ENCODE results near the gene TCF3.
A peak's percentile ranks its signal among the peaks of the same experiment; 100 is the strongest.
"Not testable (repeated sequence)": the region's sequence is repeated elsewhere in the genome, so short reads cannot be mapped to it uniquely, and the experiment has no call there.

TCF3 gene

GRCh38 chr19:1672769-1673644 is 20.6 kb upstream of the TCF3 start:
- DNase-seq = no peak

GRCh38 chr19:1672038-1672768 is 19.8 kb upstream of the TCF3 start:
- peak; percentile 62 to 65 for DNase-seq

DNA sequence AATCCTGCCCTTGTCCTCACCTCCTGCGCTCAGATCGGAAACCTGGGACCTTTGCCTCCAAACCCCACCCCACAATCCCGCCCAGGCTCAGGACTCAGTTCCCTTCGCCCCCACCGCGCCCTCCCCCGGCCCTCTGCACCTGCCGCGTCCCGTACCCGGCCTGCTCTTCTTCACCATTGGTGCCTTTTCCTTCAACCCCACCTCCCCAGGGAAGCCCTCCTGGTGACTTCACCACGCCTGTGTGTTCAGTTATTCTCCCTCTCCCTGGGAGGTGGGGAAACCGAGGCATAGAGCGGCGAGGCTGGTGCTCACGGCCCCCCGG is 19.3 kb upstream of the TCF3 start:
- DNase-seq = no peak

- DNase-seq = not testable (repeated sequence)
Measured at GRCh38 chr19:1670747-1671146, 18.3 kb upstream of the TCF3 start.

- no peak for DNase-seq
Measured at GRCh38 chr19:1668486-1669270, 16.3 kb upstream of the TCF3 start.

DNA sequence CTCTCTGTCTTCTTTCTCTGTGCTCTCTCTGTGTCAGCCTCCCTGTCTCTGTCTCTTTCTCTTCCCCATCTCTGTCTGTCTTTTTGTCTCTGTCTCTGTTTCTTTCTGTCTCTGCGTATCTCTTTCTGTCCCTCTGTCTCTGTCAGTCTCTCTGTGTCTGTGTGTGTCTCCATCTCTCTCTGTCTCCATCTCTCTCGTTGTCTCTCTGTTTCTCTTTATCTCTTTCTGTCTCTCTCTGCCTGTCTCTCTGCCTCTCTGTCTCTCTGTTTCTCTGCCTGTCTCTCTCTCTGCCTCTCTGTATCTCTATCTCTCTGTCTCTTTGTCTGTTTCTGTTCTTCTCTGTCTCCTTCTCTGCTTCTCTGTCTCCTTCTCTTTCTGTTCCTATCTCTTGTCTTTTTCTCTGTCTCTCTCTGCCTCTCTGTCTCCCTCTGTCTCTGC is 15.7 kb upstream of the TCF3 start:
- no peak for DNase-seq

- DNase-seq = no peak
Measured at GRCh38 chr19:1665565-1666047, 13.2 kb upstream of the TCF3 start.

DNA sequence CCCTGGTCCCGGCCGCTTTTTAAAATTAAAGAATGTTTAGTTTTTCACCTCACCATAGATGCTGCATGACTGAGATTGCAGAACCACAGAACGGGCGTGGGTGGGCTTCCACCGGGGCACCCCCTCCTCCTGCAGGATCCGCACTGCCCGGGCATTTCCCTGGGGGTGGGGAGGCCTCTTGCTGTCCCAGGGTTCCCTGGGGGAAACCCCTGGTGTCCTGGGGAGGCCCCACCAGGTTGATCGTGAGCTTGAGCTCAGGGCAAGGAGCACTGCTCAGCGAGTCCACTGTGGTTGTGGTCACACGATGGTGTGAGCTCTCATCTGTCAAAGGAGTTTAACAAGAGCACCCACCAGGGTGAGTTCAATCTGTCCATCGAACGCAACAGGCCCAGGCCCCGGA is 11.4 kb upstream of the TCF3 start:
- peak in 1 of 2 donors; percentile 36 for DNase-seq

- not testable (repeated sequence) for DNase-seq
Measured at GRCh38 chr19:1663227-1663626, 10.8 kb upstream of the TCF3 start.

- DNase-seq = no peak
Measured at GRCh38 chr19:1661995-1662394, 9.6 kb upstream of the TCF3 start.

DNA sequence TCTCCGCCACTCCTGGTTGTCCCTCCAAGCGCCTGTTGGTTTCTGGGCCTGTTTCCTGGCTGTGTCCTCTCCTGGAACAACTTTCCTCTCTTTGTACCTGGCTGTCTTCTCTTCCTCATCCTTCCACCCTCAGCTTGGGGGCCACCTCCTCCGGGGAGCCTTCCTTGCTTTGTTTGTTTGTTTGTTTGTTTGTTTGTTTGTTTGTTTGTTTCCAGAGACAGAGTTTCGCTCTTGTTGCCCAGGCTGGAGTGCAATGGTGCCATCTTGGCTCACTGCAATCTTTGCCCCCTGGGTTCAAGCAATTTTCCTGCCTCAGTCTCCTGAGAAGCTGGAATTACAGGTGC is 6.6 kb upstream of the TCF3 start:
- no peak for DNase-seq

DNA sequence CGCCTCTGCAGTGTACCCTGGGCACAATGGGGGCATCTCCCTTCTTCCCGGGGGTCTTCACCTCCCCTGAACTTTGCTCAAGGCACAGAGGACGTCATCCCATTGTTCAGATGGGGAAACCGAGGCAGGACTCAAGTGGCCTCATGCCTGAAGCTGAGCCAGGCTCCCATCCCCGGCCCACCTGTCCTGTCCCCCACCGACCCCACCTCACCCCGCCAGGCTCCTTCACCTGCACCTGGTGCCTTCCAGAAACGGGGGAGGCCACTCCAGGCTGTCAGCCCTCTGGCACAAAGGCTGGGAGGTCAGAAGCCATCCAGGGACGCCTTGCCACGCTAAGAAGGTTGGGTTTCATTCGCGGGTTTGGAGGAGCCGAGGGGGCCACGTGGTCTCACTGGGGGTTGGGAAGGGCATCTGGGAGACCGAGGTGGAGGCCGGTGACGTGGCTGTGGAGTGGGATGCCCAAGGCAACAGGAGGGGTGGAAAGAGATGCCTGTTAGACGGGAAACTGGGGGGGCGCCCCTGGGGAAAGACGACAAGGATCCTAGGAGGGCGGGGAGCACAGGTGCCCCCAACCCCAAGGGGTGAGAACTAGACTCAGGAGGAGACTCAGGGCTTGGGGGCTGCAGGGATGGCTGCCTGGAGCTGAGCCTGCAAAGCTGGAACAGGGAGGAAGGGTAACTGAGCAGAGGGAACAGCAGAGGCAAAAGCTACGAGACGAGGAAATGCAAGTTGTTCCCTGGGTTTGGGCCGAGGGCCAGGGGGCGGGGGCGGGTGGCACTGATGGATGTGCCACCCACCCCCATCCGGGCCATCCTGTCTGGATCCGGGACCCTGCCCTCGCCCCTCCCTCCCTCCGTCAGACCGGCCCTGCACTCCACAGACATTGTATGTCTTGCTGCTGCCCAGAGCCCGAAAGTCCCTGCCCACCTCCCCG is 6.0 kb upstream of the TCF3 start:
- DNase-seq = no peak

- no peak for DNase-seq
Measured at GRCh38 chr19:1657746-1658145, 5.3 kb upstream of the TCF3 start.

GRCh38 chr19:1656988-1657536 is 4.6 kb upstream of the TCF3 start:
- no peak for DNase-seq

DNA sequence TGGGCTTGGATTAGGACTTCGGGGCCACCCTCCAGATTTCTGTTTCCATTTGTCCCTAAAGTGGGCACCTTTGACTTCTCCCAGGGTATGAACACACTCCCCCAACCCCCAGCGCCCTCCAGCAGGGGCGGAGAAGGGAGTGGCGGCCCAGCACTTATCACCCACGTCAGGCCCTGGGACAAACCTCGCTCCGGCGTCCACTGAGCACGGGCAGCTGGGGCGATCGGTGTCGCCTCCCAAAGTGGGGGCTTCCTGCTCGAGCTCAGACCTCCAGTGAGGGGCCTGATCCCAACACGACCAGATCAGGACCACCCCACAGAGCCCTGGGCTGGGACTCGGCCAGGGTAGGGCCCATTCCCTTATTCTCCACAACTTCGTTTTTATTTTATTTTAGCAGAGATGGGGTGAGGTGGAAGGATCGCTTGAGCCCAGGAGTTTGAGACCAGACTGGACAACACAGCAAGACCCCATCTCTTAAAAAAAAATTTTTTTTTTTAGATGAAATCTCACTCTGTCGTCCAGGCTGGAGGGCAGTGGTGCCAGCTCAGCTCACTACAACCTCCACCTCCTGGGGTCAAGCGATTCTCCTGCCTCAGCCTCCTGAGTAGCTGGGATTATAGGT is 3.7 kb upstream of the TCF3 start:
- DNase-seq = no peak

DNA sequence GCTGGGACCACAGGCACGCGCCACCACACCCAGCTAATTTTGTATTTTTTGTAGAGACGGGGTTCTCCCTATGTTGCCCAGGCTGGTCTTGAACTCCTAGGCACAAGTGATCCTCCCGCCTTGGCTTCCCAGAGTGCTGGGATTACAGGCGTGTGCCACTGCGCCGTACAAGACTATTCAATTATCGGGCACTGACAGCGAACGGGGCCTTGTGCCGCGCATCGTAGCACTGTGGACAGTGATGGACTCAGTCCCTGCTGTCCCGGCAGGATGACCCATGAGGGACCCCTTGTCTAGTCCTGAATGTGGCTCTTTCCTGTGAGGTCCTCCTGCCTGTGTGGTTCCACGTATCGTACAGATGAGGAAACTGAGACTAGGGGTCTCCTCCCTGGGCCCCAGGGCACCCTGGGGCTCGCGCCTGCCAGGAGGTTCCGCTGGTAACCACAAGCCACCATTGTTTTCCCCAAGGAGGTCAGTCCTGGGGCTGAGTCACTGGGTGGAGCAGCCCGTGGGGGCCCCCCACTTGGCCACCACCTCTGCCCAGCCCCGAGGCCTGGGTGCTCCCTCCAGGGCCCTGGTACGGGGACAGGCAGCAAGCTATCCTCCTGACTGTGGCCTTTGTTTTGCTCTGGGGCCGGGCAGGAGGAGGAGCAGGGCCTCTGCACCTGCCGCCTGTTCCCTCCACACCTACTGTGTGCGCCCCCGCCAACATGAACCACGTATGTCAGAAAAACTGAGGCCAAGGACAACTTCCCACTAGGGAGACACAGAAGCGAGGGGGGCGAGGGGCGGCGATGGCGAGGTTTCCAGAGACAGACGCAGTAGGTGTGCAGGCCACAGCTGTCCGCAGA is 2.9 kb upstream of the TCF3 start:
- DNase-seq = no peak

- no peak for DNase-seq
Measured at GRCh38 chr19:1654178-1654792, 1.9 kb upstream of the TCF3 start.

DNA sequence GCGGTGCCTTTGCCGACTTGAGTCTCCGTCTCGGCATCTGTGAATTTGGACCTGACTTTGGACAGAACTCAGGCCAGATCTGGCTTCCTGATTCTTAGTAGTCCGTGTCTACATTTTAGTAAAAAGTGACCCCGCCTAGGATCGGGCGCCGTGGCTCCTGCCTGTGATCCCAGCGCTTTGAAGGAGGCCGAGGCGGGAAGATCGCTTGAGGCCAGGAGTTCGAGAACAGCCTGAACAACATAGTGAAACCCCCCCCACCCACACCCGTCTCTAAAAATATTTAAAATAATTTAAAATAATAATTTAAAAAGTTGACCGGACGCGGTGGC is 849 bp upstream of the TCF3 start:
- DNase-seq = no peak

DNA sequence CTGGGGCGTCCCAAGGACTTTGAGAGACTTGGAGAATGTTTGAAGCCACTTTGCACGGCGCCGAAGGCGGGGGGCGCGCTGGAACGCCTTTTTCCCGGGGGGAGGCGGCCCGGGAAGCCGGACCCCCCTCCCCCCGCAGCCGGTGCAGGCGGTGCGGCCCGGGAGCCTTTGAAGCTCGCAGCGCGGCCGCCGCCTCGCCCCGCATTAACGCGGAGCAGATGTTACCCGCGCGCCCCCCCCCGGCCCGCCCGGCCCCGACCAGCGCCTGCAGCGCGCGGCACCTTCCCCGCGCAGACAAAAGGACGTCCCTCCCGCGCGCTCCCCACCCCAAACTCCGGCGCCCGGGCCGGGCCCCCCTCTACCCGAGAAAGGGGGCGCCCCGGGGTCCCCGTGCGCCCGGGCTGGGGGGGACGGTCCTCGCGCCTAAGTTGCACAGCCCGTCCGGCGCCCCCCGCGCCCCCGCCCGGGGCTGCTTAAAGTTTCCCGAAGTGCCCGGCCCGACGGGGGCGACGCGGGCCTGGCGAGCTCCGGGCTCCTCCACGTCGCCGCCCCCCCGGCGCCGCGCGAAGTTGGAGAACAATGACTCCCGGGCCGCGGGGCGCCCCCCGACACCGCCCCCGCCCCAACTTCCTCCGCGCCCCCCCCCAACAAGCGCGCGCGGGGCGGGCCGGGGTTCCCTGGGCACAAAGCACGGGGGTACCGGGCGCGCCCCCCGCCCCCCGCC is 685 bp downstream of the TCF3 start:
- DNase-seq = peak; percentile 44 to 58
